ENCODE measurements around the gene HSPG2. TPM values are rescaled to one million over a fixed set of nuclear protein-coding genes. Genes with fewer than 3 reads are reported as not detected.
"Not testable (repeated sequence)": the region's sequence is repeated elsewhere in the genome, so short reads cannot be mapped to it uniquely, and the experiment has no call there.

HSPG2 gene
- total RNA-seq, 1 experiment from 2014 or later, result 35.1 TPM

GRCh38 chr1:21944733-21945073 is 7.6 kb upstream of the HSPG2 start:
- H2AFZ ChIP-seq (ENCODE audit: low read length), result no peak overlapping the region
- TF ChIP-seq CTCF (conservative IDR thresholded peaks at IDR 0.05; ENCODE audit: low read depth, low read length) (no peak), EZH2phosphoT487 (IDR thresholded peaks at IDR 0.05; ENCODE audit: borderline replicate concordance, low read length) (no peak), EZH2 (IDR thresholded peaks at IDR 0.05; ENCODE audit: low read length, unreplicated experiment) (no peak)
- intact Hi-C loops (cut with micrococcal nuclease), result no loop called here
- no peak overlapping the region for H3K4me3 ChIP-seq (ENCODE audit: low read length)
- H3F3A ChIP-seq (ENCODE audit: low read length, unreplicated experiment), result no peaks in the 10 kb centered on the region
- H3K36me3 ChIP-seq (ENCODE audit: low read depth, low read length), result no peaks in the 10 kb centered on the region
- H4K20me1 ChIP-seq (ENCODE audit: low read length), result no peaks in the 10 kb centered on the region
- H3K27ac ChIP-seq (ENCODE audit: low read length), result no peak overlapping the region
- CTCF ChIA-PET, result no interaction called here
- DNase-seq (no peak), ATAC-seq (no peak)
- no peaks in the 10 kb centered on the region for H3K9me3 ChIP-seq (ENCODE audit: low read length)
- no peaks in the 10 kb centered on the region for H3K27me3 ChIP-seq (ENCODE audit: low read length)
- no peak overlapping the region for H3K4me2 ChIP-seq (ENCODE audit: low read length)
- no peaks in the 10 kb centered on the region for H3K79me2 ChIP-seq (ENCODE audit: low read length)
- BruUV-seq (replicated peaks), result no TSS peak
- H3K4me1 ChIP-seq (ENCODE audit: insufficient read depth, low read length), result peaks cover 5% of the 10 kb centered on the region
- no peaks in the 10 kb centered on the region for H3K9me2 ChIP-seq (replicated peaks; ENCODE audit: low read length)
- POLR2A ChIA-PET (ENCODE audit: unreplicated experiment), result no interaction called here
- H3K9ac ChIP-seq (ENCODE audit: low read length), result no peak overlapping the region

GRCh38 chr1:21942959-21943640 is 6.0 kb upstream of the HSPG2 start:
- BruUV-seq (replicated peaks); H3K27me3 ChIP-seq (ENCODE audit: low read length); ATAC-seq; intact Hi-C loops (cut with micrococcal nuclease); H3K9ac ChIP-seq (ENCODE audit: low read length); POLR2A ChIA-PET (ENCODE audit: unreplicated experiment); H3K9me2 ChIP-seq (replicated peaks; ENCODE audit: low read length); H3K79me2 ChIP-seq (ENCODE audit: low read length); H3K36me3 ChIP-seq (ENCODE audit: low read depth, low read length); H3K4me3 ChIP-seq (ENCODE audit: low read length); H4K20me1 ChIP-seq (ENCODE audit: low read length); H3K4me2 ChIP-seq (ENCODE audit: low read length); H2AFZ ChIP-seq (ENCODE audit: low read length); H3K27ac ChIP-seq (ENCODE audit: low read length); H3K9me3 ChIP-seq (ENCODE audit: low read length); CTCF ChIA-PET; H3F3A ChIP-seq (ENCODE audit: low read length, unreplicated experiment): not testable (repeated sequence)
- peak; percentile 36 for DNase-seq
- H3K4me1 ChIP-seq (ENCODE audit: insufficient read depth, low read length), result peaks cover 12% of the 10 kb centered on the region

GRCh38 chr1:21942464-21942863 is 5.4 kb upstream of the HSPG2 start:
- DNase-seq (no peak), ATAC-seq (no peak)
- peaks cover 17% of the 10 kb centered on the region for H3K4me1 ChIP-seq (ENCODE audit: insufficient read depth, low read length)
- H2AFZ ChIP-seq (ENCODE audit: low read length), result no peak overlapping the region
- no peak overlapping the region for H3K9ac ChIP-seq (ENCODE audit: low read length)
- no peaks in the 10 kb centered on the region for H3K27me3 ChIP-seq (ENCODE audit: low read length)
- no peak overlapping the region for H3K4me2 ChIP-seq (ENCODE audit: low read length)
- H3K9me3 ChIP-seq (ENCODE audit: low read length), result no peaks in the 10 kb centered on the region
- no peak for TF ChIP-seq EZH2phosphoT487 (IDR thresholded peaks at IDR 0.05; ENCODE audit: borderline replicate concordance, low read length)
- no peak for TF ChIP-seq CTCF (conservative IDR thresholded peaks at IDR 0.05; ENCODE audit: low read depth, low read length)
- no peak for TF ChIP-seq EZH2 (IDR thresholded peaks at IDR 0.05; ENCODE audit: low read length, unreplicated experiment)
- no peaks in the 10 kb centered on the region for H3K79me2 ChIP-seq (ENCODE audit: low read length)
- H3K9me2 ChIP-seq (replicated peaks; ENCODE audit: low read length), result no peaks in the 10 kb centered on the region
- no peaks in the 10 kb centered on the region for H4K20me1 ChIP-seq (ENCODE audit: low read length)
- POLR2A ChIA-PET (ENCODE audit: unreplicated experiment), result no interaction called here
- intact Hi-C loops (cut with micrococcal nuclease), result no loop called here
- no peaks in the 10 kb centered on the region for H3F3A ChIP-seq (ENCODE audit: low read length, unreplicated experiment)
- BruUV-seq (replicated peaks), result no TSS peak
- H3K4me3 ChIP-seq (ENCODE audit: low read length), result no peak overlapping the region
- no peak overlapping the region for H3K27ac ChIP-seq (ENCODE audit: low read length)
- H3K36me3 ChIP-seq (ENCODE audit: low read depth, low read length), result no peaks in the 10 kb centered on the region
- CTCF ChIA-PET, result no interaction called here

All from PC-3 (cell line).